ENCODE measurements around the gene ISM1. TPM values are rescaled to one million over a fixed set of nuclear protein-coding genes. Genes with fewer than 3 reads are reported as not detected.

The ISM1 gene
- total RNA-seq (2014; rRNA removed; shearing (Covaris generic)): not detected in 2 replicates

DNA sequence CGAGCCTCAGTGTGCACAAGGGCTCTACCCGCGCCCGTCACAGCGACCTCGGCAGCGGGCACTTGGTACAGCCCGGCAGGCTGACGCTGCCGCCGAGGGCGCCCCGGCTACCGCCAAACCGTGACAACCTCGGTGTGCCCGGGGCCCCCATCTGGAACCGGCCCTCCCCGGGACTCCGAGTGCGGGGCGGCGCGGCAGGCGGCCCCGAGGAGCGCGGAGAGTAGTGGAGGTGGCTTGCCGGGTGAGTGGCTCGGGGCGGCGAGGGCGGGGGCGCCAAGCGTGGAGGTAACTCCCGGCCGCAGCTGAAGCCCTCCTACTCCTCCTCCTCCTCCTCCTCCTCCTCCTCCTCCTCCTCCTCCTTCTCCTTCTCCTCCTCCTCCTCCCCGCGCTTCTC, at the start of gene ISM1:
Gene ISM1, plus strand, starts transcription at position 371 of the 394 bp plus-strand sequence. CDS start 503 bp downstream, outside the sequence.
- DNase-seq (ENCODE audit: low read depth): no peak

DNA sequence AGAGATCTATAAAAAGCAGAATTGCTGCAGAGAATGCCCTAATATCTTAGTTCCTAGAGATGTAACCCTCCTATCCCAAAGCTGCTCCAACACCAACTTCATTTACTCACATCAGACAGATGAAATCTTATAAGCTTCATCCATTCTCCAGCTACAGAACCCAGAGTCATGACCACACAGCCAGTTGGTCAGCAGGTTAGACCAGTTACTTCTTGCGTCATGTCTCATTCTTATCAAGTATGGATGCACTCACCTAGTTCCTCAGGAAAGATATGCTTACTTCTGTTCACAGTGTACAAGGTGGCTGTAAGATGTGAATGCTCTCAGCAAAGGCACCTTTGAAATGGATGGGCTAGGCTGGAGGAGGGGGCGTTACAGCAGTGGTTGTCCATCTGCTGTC, 47.9 kb upstream of the ISM1 start:
- DNase-seq (ENCODE audit: low read depth): no peak

DNA sequence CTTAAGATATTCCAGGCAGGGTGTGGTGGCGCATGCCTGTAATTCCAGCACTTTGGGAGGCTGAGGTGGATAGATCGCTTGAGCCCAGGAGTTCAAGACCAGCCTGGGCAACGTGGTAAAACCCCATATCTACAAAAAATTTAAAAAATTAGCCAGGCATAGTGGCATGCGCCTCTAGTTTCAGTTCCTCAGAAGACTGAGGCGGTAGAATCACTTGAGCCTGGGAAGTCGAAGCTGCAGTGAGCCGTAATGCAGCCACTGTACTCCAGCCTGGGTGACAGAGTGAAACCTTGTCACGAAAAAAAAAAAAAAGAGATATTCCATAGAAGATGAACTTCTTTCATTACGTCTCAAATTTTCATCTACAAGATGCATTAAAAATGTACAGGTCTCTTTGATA, 46.7 kb upstream of the ISM1 start:
- no peak for DNase-seq (ENCODE audit: low read depth)

DNA sequence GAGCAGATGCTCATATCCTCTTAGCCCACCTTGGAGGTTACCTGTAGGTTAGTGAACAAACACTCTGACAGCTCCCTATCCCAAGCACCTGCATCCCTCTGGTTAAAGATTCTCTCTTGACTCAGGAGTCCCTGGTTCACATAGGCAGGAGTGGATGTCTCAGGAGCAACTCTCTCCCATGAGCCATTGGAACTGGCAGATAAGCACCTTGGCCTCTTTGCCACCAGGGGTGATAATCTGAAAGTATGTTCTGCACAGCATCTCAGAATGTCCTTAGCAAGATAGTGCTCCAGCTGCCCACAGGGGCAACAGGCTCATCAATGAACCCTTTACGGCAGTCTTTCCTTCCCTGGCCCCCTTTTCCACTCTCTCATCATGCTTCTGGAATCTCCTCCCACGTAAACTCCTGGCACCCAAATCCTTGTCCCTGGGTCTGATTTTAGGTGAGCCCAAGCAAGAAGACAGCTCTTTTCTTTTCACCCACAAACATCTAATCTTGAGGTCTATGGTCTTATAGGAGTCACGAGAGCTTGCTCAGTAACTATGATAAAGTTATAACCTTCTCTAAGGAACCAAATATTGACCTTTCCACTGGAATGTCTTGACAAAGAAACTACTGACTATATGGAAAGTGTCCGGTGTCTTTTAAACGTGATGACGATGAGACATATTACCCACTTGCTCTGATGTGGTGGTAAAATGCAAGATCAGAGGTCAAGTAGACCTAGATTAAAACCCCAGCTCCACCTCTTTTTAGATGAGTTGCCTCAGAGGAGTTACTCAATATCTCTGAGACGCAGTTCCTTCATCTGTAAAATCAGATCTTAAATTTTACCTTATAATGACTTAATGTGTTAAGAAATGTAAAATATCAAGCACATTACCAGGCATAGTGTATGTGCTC, 39.8 kb upstream of the ISM1 start:
- no peak for DNase-seq (ENCODE audit: low read depth)

GRCh38 chr20:13183005-13183404, 38.1 kb upstream of the ISM1 start:
- DNase-seq (ENCODE audit: low read depth): peak; percentile 17

DNA sequence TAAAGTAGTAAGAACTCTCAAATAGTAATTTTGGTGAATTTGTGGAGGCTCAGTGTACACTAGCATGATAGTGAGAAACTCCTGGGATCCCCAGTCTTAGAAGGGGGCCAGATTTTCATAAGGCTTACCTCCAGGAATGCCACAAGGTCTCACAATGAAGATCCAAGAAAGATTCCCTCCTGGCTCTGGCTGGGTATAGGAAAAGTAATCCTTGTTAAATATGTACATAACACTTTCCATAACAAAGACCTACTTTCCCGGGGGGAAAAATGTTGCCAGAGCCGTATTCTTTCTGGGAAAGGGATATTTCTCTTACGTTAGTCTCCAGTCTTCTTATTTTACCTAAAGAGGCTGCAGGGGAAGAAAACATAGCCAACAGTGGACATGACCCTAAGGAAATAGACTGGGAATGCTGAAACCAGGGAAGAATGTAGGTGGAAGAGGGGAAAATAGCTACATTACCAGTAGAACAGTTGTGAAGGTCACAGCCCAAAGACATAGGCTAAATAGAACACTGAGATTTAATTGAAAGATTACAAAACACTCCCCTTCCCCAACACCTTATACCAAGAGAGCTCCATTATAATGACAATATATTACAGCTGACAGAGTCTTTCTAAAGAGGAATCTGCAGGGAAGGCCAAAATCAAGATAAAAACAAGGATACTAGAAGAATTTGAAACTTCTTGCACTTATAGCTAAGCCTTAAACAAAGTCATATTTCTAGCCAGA, 34.9 kb upstream of the ISM1 start:
- no peak for DNase-seq (ENCODE audit: low read depth)

DNA sequence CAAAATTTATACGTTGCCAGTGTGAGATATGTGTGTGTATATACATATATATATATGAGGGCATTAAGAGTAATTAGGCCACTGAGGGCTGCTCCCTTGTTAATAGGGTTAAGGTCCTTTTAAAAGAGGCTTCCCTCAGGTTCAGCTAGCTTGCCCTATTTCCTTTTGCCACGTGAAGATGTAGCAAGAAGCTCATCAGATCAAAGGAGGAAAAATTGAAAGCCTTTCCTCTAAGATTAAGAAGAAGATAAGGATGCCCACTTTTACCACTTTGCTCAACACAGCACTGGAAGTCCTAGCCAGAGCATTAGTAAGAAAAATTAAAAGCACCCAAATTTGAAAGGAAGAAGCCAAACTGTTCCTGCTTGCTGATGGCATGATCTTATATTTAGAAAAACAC, 33.2 kb upstream of the ISM1 start:
- DNase-seq (ENCODE audit: low read depth): no peak

DNA sequence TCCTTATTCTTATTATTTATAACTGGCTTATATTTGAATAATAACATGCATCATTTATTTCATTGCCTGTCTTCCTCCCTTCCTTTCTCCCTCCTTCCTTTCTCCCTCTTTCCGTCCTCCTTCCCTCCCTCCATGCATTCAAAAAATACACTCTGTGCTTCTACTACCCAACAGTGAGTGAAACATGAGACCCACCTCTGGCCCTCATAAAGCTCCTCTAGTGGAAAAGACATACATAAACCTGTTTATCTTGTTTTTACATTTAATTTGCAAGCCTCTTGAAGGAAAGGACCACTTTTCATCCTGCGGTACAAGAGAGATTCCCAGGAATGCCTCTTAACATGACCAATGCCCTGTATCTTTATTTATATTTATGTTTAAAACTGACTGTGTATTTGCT, 21.8 kb upstream of the ISM1 start:
- DNase-seq (ENCODE audit: low read depth): no peak

DNA sequence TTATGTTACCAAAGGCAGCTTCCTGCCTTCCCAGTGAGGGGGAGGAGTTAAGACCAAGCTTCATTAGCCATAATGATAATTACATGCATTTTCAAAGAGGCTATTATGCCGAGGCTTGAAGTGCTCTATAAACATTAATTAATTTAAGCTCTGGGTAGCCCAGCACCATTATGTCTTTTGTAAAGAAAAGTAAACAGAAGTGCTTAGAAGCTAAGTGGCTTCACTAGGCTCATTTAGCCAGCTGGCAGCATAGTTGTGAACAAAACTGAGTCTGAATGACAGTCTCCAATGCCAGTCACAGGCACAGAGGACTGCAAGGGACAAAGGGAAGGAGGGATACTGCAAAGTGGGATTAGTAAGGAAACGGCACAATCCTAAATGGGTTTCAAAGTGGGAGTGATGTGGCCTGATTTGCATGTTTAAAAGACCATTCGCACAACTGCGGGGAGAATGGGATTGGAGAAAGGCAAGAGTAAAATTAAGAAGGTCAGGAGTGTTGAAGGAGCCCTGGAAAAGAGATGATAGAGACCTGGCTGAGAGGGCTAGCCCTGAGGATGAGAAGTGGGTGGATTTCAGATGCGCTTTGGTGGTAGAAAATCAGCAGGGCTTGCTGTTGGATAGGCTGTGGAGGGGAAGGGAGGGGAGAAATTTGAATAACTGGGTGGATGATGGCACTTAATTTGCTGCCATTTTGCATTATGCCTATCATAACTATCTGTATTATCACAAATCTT, 20.1 kb upstream of the ISM1 start:
- no peak for DNase-seq (ENCODE audit: low read depth)

DNA sequence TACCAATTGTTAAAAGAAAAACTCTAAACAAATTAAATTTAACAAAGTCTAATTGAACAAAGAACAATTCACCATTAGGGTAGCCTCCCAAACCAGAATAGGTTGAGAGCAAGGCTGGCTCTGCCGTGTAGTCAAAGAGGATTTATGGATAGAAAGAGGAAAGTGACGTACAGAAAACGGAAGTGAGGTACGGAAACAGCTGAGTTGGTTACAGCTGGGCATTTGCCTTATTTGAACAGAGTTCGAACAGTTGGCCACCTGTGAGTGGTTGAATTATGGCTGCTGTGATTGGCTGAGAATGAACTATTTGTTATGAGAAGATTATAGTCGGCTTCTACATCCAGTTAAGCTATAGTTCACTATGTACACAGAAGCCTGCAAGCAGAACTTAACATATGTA, 18.5 kb upstream of the ISM1 start:
- no peak for DNase-seq (ENCODE audit: low read depth)

- no peak for DNase-seq (ENCODE audit: low read depth)
Measured at GRCh38 chr20:13205425-13205824, 15.6 kb upstream of the ISM1 start.

DNA sequence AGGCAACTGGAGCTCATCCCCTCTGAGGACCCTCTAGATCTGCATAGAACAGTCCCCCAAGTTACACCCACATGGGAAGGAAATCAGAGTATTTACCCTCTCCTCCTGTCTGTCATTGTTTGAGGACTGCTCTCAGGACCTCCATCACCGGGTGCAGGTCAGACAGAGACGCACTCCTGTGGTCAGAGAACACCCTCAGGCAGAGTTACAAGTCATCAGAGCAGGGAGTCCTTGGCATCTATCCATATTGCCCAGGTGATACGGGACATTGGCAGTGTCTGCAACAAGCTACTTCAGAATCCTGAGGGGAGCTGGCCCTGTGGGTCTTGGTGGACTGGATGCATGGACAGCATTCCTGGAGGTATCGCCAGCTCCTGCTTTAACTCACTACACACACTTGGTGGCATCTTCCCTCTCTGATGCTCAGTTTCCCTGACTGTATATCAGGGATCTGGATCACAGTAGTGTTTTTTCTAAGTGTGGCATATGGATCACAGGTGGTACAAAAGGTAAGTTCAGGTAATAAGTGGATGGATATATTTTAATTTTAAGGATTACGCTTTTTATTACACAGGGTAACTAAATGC, 15.1 kb upstream of the ISM1 start:
- peak; percentile 43 for DNase-seq (ENCODE audit: low read depth)

DNA sequence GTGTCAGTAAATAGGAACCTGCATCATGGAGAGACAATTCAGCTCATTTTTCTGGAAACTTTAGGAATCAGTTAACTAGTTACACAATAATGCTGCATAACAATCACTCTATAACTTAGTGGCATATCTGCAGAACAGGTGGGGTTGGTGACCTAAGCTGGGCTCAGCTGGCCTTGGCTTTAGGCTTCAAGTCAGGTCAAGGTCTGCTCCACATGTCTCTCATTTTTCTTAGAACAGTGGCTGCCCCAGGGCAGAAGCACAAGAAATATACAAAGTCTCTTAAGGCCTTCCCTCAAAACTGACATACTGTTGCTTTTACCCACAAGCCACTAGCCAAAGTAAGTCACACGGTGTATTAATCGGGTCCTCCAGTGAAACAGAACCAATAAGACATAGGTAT, 14.1 kb upstream of the ISM1 start:
- no peak for DNase-seq (ENCODE audit: low read depth)

DNA sequence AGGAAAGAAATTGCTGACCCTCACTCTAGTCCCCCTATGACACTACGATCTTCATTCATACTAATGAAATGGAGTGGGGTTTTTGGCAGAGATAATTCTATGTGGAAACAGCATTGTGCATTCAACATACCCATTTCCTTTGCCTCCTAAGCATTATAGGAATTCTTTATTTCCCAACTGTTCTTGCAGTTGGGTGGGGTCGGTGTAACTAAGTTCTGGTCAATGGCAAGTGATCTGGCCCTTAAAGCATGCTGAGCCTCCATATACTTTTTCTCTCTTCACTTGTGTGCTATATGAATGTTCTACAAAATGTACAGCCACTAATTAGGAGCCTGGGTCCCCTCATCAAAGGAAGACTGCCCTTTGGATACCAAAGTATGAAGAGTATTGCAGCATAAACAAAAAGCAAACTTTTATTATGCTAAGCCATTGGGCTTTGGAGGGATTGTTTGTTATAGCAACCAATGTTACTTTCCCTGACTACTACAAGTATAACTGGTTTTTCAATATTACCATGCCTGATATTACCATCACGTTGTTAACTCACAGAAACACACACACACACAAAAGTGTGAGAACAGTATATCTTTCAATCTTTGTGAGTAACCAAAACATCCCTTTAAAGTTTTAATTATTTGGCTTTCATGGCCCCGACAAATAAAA, 9.0 kb upstream of the ISM1 start:
- no peak for DNase-seq (ENCODE audit: low read depth)

DNA sequence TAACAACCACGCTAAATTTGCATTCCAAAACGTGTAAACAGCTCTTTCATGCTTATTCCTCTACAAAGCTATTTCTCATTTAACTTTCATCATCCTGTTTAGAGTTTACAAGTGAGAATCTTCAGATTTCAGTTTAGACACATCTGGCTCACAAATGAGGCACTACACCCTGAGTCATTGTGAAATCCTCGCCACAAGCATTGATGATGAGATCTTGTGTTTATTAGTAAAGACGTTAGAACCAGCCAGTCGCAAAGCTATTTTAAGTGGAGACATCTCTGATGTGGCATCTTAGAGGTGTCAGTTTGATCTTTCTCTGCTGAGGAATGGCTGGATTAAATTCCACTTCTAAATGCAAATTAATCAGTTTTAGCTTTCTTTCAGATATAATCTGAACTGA, 8.3 kb upstream of the ISM1 start:
- DNase-seq (ENCODE audit: low read depth): no peak

GRCh38 chr20:13213335-13213734, 7.7 kb upstream of the ISM1 start:
- DNase-seq (ENCODE audit: low read depth): no peak

DNA sequence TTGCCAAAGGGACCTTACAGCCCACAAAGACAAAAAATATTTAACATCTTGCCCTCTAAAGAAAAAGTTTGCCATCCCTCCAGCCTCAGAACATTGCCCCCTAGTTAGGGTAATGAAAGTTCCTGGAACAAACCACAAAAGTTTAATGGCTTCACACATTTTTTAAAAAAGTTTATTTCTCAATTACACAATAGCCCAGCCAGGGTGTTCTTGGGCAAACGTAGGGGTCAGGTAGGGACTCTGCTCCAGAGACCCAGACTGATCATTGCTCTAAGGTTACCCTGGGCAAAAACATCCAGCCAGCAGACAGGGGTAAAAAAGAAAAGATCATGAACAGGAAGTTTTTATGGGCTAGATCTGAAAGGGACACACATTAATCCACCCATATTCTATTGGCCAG, 4.5 kb upstream of the ISM1 start:
- DNase-seq (ENCODE audit: low read depth): no peak

DNA sequence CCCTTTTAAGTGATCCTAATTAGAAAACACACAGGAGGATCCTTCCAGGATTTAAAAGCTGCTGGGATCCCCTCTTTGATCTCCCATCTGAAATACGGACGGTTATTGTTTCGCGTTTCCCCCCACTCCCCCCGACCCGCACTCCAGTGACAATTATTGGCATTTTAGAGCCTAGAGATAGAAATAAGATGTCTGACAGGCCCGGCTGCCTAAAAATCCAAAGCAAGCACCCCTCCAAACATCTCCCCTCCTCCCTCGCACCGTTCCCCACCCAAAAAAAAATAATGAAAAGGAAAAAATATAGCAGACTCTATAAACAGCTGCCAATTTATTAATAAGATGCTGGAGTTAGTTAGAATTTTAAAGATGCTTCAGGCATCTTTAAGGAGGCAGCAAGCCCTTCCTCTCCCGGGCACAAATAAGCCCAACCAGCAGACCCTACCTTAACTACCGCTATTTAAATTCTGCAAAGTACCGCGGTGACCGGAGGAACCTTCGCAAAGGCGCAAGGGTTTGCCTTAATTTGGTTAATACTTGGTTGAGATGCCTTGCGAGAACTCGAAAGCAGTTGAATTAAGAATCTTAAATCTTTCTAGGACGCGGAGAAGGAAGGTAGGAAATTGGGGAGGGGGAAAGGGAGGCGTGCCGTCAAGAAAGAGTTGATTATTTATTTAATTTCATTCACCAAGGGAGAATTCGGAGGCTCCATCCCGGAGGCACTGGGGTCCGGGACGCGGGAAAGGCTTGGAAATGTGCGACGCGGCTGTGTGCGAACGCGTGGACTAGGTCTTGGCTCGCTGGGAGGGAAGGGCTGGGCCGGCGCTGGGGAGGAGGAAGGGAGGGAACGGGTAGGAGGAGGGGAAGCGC, 1.5 kb upstream of the ISM1 start:
- no peak for DNase-seq (ENCODE audit: low read depth)

DNA sequence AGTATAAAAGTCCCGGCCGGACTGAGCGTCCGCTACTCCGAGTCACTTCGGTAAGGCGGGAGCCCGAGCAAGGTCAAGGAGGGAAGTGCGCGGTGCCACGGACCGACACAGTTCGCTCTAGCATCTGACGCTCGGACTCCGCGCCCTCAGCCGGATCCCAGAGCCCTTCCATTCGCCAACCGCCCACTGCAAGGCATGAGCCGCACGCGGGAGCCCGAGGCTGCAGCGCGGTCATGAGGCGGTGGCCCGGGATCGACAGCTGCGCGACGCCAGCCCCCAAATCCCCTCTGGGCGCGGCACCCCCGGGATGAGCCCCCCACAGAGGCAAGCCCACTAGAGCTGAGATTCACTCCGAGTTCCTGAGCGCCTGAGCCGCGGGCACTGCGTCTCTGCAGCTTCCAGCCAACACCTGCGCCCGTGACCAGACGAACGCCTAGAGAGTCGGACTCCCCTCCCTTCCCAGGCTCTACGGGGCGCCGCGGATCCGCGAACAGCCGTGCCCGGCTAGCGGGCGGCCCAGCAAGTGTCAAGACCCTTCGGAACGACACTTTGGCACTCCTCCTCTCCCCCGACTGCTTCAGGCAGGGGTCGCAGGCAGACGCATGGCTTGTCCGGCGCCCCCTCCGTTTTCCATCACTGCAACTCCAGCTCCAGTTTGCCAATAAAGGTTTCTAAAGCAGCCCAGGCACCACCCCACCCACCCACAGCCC, 725 bp upstream of the ISM1 start:
- DNase-seq (ENCODE audit: low read depth): no peak

- DNase-seq (ENCODE audit: low read depth): no peak
Measured at GRCh38 chr20:13221313-13221672, 219 bp downstream of the ISM1 start.
